Testis (tissue), 3 donors: Measurements from ENCODE around the gene WDR48. TPM values are rescaled to one million over a fixed set of nuclear protein-coding genes. Genes with fewer than 3 reads are reported as not detected.

Source experiments
- DNase-seq: peaks from one replicate; pipeline ENCODE4 v3.0.0-alpha.2; 2019
- H3K27ac ChIP-seq, 2 donors: fragments of 200-600 bp; sonication (generic); one replicate each; pipeline ENCODE4 v1.5.1; 2019
- H3K27me3 ChIP-seq: fragments of 200-600 bp; sonication (generic); one replicate; pipeline ENCODE4 v1.5.1; 2019
- H3K36me3 ChIP-seq: fragments of 200-600 bp; sonication (generic); one replicate; pipeline ENCODE4 v1.5.1; 2017; ENCODE audit warnings: low read depth; ENCODE audit errors: missing control alignments
- H3K4me1 ChIP-seq: fragments of 200-600 bp; sonication (generic); one replicate; pipeline ENCODE4 v1.5.1; 2019
- H3K4me3 ChIP-seq, 2 donors: fragments of 200-600 bp; sonication (generic); one replicate each; pipeline ENCODE4 v1.5.1; 2017 to 2019
- H3K9me3 ChIP-seq: fragments of 200-600 bp; sonication (generic); one replicate; pipeline ENCODE4 v1.5.1; 2017
- POLR2A ChIP-seq: fragments of 450-650 bp; IDR thresholded peaks from one replicate; pipeline ENCODE4 v1.6.1; 2017; ENCODE audit warnings: antibody characterized with exemption, mild to moderate bottlenecking, moderate library complexity
- WGBS, 2 donors: methylation state at CpG; one replicate each; pipeline ENCODE4 v1.1.5; 2018; 5-methylcytosine and 5-hydroxymethylcytosine counted together
- intact Hi-C: fragments of 100-400 bp; cut with DNase I; formaldehyde crosslinking; loops from one replicate; pipeline ENCODE4 v1.15.1; 2023; ENCODE audit warnings: low total_unique reads
- polyA plus RNA-seq: library from polyadenylated mRNA; stranded (reverse); fragments of 350-450 nt; fragmentation: Illumina TruSeq; extraction: RNeasy Lipid Tissue Mini Kit (QIAGEN cat#74804); gene quantifications from one replicate; pipeline ENCODE4 v1.2.3, GENCODE V29; 2014; ENCODE audit warnings: low read depth, low replicate concordance; ENCODE audit not compliant: insufficient read depth
- total RNA-seq, 2 donors: library from RNA; depleted of rRNA; stranded (reverse); fragments of >200 nt; gene quantifications; one replicate each; pipeline ENCODE4 v1.2.3, GENCODE V29; 2016
- TF ChIP-seq, protein P1 (sequence below), 3 experiments: fragments of 450-650 bp in 2 of 3; fragments of 200-600 bp in 1 of 3; sonication (generic) in 1 of 3; IDR thresholded peaks; one replicate each; pipeline ENCODE4 v1.5.1; 2016 to 2019; ENCODE audit warnings: antibody characterized with exemption in 3 of 3, mild to moderate bottlenecking in 2 of 3, moderate library complexity in 1 of 3

Gene WDR48
- total and polyA plus RNA-seq, 3 donors from 2014 or later = 67.8 to 130 (median 74.1) TPM

DNA sequence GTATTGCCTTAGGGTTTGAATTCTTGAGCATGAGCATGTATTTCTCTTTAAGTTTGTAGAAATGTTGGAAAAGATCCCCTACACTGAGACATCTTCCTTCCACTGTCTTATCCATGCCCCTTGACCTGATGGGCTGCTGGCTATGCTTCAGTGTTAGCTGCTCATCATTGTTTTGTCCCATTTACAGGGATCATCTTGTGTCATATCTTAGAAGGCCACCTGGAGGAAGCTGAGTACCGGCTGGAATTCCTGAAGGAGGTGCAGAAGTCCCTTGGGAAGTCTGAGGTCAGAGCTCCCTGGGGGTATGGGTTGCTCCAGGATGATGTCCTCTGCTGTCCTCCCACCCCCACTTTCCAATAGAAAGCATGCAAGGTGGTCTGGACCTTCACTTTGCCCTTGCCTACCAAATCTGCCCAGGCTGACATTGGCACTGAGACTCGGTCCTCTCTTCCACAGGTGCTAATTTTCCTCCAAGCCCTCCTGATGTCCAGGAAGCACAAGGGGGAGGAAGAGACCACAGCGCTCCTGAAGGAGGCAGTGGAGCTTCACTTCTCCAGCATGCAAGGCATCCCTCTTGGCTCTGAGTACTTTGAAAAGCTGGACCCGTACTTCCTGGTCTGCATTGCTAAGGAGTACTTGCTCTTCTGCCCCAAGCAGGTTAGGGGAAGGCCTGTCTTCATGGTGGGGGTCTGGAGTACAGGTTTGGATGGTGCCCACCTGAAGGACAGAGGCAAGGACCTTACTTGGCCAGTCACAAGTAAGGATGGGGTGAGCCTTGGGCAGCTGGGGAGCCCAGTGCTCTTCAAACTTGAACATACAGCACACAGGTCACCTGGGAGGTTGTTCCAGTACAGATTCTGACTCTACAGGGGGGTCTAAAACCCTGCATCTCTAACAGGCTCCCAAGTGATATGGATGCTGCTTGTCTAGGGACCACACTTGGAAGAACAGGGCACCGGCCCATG, 73.3 kb downstream of the WDR48 start:
- WGBS, 2 donors = 75 to 91% methylated on average over 5 of the region's 5 CpGs
- TF ChIP-seq, protein P1, sequence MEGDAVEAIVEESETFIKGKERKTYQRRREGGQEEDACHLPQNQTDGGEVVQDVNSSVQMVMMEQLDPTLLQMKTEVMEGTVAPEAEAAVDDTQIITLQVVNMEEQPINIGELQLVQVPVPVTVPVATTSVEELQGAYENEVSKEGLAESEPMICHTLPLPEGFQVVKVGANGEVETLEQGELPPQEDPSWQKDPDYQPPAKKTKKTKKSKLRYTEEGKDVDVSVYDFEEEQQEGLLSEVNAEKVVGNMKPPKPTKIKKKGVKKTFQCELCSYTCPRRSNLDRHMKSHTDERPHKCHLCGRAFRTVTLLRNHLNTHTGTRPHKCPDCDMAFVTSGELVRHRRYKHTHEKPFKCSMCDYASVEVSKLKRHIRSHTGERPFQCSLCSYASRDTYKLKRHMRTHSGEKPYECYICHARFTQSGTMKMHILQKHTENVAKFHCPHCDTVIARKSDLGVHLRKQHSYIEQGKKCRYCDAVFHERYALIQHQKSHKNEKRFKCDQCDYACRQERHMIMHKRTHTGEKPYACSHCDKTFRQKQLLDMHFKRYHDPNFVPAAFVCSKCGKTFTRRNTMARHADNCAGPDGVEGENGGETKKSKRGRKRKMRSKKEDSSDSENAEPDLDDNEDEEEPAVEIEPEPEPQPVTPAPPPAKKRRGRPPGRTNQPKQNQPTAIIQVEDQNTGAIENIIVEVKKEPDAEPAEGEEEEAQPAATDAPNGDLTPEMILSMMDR (IDR thresholded peaks at IDR 0.05) = no peak
- TF ChIP-seq POLR2A = no peak
- Histone ChIP-seq H3K27ac (no peak overlapping the region), H3K4me3 (no peak overlapping the region), H3K27me3 (no peaks in the 10 kb centered on the region), H3K9me3 (no peaks in the 10 kb centered on the region), H3K36me3 (no peaks in the 10 kb centered on the region), H3K4me1 (no peaks in the 10 kb centered on the region)
- intact Hi-C loops = loop anchor here (5.0 to 10.0 kb wide), 2 partner anchors 70 to 162 kb away; partner anchors contain the start of gene XIRP1
- DNase-seq = no peak

DNA sequence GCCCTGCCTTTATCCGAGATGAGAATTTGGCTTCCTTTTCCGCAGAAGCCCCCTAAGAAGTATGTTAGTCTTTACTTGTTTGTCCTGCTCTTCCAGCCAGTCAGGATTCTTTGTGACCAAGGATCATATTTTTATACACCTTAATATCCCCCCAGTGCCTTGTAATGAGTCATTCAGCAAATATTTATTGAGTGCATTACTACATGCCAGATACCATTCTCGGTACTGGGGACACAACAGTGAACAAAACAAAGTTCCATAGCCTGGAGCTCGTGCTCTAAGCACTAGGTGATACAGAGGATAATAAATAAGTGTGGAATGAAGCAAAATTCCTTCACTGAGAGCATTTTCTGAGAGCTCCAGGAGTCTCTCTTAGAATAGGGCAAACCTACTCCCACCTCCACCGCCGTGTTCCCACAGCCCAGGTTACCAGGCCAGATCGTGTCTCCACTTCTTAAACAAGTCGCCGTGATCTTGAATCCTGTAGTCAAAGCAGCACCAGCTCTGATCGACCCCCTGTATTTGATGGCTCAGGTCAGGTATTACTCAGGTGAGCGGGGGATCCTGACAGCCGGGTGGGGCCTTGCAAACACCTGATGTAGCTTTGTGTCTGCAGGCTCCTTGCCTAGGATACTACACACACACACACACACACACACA, 74.2 kb downstream of the WDR48 start:
- TF ChIP-seq POLR2A = no peak
- TF ChIP-seq, protein P1 (IDR thresholded peaks at IDR 0.05) = no peak
- H3K27ac ChIP-seq = no peak overlapping the region
- intact Hi-C loops = loop anchor here (5.0 to 10.0 kb wide), 2 partner anchors 69 to 161 kb away; partner anchors contain the start of gene XIRP1
- no peak for DNase-seq
- H3K36me3 ChIP-seq = no peaks in the 10 kb centered on the region
- H3K9me3 ChIP-seq = no peaks in the 10 kb centered on the region
- H3K4me3 ChIP-seq = no peak overlapping the region
- no peaks in the 10 kb centered on the region for H3K27me3 ChIP-seq
- H3K4me1 ChIP-seq = no peaks in the 10 kb centered on the region
- WGBS, 2 donors = 75 to 79% methylated on average over 11 to 12 of the region's 12 CpGs

DNA sequence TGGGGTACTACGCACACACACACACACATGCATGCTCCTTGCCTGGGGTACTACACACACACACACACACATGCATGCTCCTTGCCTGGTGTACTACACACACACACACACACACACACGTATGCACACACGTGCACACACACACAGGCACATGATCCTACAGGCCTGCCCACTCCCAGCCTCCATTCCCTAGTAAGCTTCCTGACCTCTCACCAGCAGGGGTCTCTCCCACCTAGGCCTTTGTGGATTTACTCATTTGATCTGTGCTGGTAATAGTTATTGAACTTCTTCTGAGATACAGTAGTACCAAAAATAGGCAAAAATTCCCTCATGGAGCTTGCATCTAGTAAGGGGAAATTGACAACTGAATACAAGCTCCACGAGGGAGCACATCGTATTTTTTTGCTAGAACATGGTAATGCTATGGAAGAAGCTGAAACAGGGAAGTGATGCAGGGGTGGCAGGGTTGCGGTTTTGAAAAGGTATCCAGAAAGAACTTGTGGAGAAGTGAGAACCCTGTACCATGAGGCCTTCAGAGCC, 74.8 kb downstream of the WDR48 start:
- intact Hi-C loops = loop anchor here (5.0 to 10.0 kb wide), 2 partner anchors 68 to 161 kb away; partner anchors contain the start of gene XIRP1
- no peaks in the 10 kb centered on the region for H3K27me3 ChIP-seq
- DNase-seq = peak; percentile 47
- H3K36me3 ChIP-seq = no peaks in the 10 kb centered on the region
- H3K9me3 ChIP-seq = no peaks in the 10 kb centered on the region
- H3K27ac ChIP-seq = no peak overlapping the region
- no peak overlapping the region for H3K4me3 ChIP-seq
- H3K4me1 ChIP-seq = no peaks in the 10 kb centered on the region
- no peak for TF ChIP-seq POLR2A
- TF ChIP-seq, protein P1 (IDR thresholded peaks at IDR 0.05) = peak; percentile 24 to 37 (median 36)
- WGBS, 2 donors = 47 to 68% methylated on average over 5 to 6 of the region's 6 CpGs

DNA sequence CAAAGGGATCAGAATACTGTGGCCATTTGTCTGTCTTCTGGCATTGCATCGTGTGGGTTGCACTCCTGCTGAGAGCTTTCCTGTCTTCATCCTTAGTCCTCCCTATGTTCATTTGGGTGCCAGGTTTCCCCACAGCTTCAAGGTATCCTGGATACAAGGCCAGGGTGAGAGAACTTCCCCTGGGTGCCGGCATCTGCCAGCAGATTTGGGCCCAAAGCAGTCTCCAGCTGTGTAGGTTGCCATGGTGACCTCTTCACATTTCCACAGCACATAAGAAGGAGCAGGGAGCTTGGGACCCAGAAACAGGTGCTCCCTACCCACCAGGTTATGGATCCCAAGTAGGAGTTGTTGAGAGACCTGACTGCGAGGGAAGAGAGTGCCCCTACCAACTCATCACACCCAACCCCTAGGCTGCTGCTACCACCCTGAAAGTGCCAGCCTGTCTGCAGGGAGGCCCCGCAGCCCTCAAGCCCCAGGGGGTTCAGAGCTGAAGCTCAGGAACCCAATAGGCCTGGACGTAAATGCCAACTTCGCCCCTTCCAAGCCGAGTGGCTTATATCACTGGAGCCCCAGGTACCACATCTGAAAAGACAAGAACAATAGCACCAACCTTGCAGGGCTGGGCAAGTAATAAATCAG, 75.6 kb downstream of the WDR48 start:
- TF ChIP-seq POLR2A = no peak
- TF ChIP-seq, protein P1 (IDR thresholded peaks at IDR 0.05) = no peak
- Histone ChIP-seq H3K4me1 (no peaks in the 10 kb centered on the region), H3K27ac (no peak overlapping the region), H3K36me3 (no peaks in the 10 kb centered on the region), H3K9me3 (no peaks in the 10 kb centered on the region), H3K4me3 (no peak overlapping the region), H3K27me3 (no peaks in the 10 kb centered on the region)
- intact Hi-C loops = loop anchor here (5.0 to 10.0 kb wide), 2 partner anchors 67 to 160 kb away; partner anchors contain the start of gene XIRP1
- WGBS, 2 donors = 88 to 90% methylated on average over 6 to 7 of the region's 7 CpGs
- no peak for DNase-seq
